ENCODE data around the gene CALR3.

The CALR3 gene

DNA sequence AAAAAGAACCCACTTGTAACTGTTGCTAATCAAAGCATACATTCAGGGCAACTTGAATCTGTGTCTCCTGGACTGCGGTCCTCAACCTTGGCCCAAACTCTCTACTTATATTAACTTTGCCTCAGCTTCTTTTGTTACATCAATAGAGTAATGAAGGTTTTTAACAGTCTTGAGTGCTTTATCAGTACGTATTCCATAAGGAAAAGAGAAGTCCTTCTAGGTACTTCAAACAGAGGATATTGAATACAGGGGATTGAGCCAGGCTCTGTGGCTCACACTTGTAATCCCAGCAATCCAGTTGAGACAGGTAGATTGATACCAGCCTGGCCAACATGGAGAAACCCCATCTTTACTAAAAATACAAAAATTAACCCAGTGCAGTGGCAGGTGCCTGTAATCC lies 23.0 kb downstream of the CALR3 start:
- TF ChIP-seq, protein P1, sequence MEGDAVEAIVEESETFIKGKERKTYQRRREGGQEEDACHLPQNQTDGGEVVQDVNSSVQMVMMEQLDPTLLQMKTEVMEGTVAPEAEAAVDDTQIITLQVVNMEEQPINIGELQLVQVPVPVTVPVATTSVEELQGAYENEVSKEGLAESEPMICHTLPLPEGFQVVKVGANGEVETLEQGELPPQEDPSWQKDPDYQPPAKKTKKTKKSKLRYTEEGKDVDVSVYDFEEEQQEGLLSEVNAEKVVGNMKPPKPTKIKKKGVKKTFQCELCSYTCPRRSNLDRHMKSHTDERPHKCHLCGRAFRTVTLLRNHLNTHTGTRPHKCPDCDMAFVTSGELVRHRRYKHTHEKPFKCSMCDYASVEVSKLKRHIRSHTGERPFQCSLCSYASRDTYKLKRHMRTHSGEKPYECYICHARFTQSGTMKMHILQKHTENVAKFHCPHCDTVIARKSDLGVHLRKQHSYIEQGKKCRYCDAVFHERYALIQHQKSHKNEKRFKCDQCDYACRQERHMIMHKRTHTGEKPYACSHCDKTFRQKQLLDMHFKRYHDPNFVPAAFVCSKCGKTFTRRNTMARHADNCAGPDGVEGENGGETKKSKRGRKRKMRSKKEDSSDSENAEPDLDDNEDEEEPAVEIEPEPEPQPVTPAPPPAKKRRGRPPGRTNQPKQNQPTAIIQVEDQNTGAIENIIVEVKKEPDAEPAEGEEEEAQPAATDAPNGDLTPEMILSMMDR (conservative IDR thresholded peaks at IDR 0.05), result no peak
- H3K27ac ChIP-seq, result peak overlapping the region; percentile 91

DNA sequence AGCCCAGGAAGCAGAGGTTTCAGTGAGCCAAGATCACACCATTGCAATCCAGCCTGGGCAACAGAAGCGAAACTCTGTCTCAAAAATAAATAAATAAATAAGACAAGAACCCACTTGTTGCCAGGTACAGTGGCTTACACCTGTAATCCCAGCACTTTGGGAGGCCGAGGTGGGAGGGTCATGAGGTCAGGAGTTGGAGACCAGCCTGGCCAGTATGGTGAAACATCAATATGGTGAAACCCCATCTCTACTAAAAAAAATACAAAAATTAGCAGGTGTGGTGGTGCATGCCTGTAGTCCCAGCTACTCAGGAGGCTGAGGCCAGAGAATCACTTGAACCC lies 23.4 kb downstream of the CALR3 start:
- peak overlapping the region; percentile 91 for H3K27ac ChIP-seq

DNA sequence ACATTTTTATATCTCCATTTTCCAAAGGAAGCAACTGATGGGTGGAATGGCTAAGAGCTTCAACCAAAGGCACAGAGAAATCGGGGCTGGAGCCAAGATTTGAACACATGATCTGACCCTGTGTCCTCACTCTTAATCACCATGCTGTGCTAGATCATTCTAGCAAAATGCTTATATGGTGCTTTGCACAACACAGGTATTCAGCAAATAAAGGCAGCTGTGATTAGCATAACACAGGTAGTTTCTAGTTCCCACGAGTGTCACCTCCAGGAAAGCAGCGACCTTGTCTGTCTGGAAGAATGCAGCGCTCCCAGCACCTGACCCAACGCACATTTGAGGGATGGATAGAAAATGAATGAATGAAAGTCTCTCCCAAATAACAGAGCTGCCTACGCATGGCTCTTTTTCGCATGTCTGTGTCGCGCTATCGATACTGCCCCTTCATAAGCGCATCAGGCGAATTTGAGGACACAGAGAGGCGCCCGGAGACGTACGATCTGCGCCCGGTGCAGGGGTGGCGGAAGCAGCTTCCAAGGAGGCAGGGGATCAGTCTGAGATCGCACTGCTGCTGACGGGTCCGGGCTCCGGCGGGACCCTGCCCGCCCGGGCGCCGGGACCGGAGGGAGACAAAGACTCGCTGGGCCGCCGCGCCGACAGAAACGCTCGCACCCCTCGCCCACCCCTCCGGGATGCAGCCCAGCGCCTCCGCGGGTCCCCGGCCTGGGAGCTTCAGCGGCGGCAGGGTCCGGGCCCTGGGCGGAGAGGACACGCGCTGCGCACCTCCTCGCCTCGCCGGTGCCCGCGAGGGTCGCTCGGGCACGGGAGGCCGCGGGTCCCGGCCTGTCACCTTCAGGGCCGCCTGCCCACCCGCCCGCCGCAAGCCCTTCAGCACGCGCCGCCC lies 24.8 kb downstream of the CALR3 start:
- peak overlapping the region; percentile 91 for H3K27ac ChIP-seq
- TF ChIP-seq, protein P1 (conservative IDR thresholded peaks at IDR 0.05), result no peak

DNA sequence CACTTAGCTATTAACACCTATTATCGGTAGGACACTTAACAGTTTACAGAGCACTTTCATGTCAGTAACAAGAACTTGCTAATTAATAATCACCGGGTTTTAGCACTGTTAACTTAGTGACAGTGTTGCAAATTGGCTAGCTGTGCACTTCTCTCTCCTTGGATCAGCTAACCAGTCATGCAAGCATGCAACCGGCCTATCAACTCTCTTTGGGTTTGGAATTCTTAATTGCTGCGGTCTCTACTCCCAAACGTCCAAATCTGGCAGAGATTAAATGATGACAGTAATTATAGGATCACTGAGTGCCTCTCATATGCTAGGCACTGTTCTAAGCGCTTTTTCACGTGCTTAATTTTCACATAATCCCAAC lies 25.4 kb downstream of the CALR3 start:
- TF ChIP-seq, protein P1 (conservative IDR thresholded peaks at IDR 0.05), result no peak
- H3K27ac ChIP-seq, result peak overlapping the region; percentile 91

DNA sequence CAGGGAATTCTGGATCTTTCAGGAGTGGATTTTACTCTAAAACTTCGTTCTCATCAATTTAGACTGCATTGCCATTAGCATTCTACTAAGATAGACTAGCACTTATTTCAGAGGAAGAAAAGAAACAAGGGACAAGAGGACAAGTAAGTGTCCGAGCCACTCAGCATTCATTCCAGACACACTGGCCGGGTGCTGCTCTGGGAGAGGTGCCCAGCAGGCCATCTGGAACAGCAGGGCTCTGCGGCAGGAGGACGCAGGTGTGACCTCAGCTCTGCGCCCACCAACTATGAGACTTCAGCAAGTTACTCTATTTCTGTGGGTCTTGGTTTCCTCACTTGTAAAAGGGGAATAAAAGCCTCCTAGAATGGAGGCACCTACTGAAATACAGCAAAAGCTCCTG lies 28.4 kb downstream of the CALR3 start:
- TF ChIP-seq, protein P1 (conservative IDR thresholded peaks at IDR 0.05), result no peak
- peak overlapping the region; percentile 91; the same call in 1 of the 2 replicates for H3K27ac ChIP-seq

DNA sequence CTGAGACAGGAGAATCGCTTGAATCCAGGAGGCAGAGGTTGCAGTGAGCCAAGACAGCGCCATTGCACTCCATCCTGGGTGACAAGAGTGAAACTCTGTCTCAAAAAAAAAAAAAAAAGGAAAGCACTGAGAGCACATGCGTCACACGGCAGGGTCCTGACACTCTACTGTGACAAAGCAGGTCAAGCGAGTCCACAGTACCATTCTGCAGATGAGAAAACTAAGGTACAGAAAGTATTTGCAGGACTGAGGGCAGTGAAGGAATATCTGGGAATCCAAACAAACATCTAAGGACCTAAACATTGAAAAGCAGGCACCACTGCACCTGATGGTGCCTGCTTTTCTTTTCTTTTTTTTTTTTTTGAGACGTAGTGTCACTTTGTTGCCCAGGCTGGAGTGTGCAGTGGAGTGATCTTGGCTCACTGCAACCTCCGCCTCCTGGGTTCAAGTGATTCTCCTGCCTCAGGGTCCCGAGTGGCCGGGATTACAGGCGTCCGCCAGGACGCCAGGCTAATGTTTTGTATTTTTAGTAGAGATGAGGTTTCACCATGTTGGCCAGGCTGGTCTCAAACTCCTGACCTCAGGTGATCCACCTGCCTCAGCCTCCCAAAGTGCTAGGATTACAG lies 29.1 kb downstream of the CALR3 start:
- H3K27ac ChIP-seq, result peak overlapping the region; percentile 91; the same call in 1 of the 2 replicates

DNA sequence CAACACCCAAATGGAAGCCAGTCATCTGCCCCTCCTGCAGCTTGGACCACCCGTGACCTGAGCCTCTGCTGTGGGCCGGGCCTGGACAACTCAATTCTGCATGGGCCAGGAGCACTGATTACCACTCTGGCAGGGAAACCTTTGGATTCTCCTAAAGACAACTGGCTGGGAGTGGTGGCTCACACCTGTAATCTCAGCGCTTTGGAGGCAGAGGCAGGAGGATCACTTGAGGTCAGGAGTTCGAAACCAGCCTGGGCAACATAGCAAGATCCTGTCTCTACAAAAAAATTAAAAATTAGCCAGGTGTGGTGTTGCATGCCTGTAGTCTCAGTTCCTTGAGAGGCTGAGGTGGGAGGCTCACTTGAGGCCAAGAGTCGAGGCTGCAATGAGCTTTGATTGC lies 30.7 kb downstream of the CALR3 start:
- TF ChIP-seq, protein P1 (conservative IDR thresholded peaks at IDR 0.05), result no peak
- peak overlapping the region; percentile 67 for H3K27ac ChIP-seq

DNA sequence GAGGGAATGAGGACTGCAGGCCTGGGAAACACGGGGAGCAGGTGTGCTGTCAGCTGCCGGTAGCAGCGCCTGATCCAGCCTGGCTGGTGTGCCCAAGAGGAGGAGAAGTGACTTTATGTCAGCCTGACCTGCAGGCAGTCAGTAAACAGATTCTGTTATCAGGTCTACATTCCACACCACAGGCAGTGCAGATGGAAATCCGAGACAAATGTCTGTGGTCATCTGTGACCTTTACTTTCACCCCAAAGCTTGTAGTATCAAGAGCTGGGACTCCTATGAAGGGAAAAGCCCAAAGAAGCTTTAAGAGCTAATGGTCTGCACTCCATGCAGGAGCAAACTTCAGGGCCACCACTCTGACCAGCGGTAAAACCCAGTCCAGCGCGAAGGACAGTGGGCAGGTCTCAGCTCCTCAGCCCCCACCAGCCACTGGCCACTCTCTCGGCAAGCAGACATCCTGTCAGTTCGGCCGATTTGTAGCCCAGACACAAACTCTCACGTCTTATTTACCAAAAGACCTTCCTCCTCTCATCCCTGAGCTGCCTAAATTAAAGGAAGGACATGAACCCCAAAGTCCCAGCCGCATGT lies 31.9 kb downstream of the CALR3 start:
- TF ChIP-seq, protein P1 (conservative IDR thresholded peaks at IDR 0.05), result no peak
- peak overlapping the region; percentile 67 for H3K27ac ChIP-seq

All from VCaP (cell line).